Erythroblast (primary cell): ENCODE measurements around the gene IGSF23.
"Not testable (repeated sequence)": the region's sequence is repeated elsewhere in the genome, so short reads cannot be mapped to it uniquely, and the experiment has no call there.

Source experiments
- GATA1 ChIP-seq: IDR thresholded peaks from 2 replicates; pipeline ENCODE4 v1.6.1; 2011; ENCODE audit warnings: low read depth, mild to moderate bottlenecking, control low read depth, low read length, moderate library complexity
- POLR2A ChIP-seq: IDR thresholded peaks from 2 replicates; pipeline ENCODE4 v1.6.1; 2011; ENCODE audit warnings: mild to moderate bottlenecking, low read length

DNA sequence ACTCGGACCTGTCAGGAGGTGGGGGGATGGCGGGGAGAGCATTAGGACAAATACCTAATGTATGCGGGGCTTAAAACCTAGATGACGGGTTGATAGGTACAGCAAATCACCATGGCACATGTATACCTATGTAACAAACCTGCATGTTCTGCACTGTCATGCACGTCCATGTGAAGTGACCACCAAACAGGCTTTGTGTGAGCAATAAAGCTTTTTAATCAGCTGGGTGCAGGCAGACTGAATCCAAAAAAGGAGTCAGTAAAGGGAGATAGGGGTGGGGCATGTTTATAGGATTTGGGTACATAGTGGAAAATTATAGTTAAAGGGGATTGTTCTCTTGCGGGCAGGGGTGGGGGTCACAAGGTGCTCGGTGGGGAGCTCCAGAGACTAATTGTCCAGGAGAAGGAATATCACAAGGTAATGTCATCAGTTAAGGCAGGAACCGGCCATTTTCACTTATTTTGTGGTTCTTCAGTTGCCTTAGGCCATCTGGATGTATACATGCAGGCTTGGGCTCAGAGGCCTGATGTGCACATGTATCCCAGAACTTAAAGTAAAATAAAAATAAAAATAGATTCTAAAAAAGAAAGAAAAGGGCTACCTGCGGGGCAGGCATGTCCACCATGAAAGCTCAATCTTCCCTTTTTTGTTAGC is 21.9 kb upstream of the IGSF23 start:
- not testable (repeated sequence) for TF ChIP-seq POLR2A, GATA1
